Measurements from ENCODE around the gene IRAK1. TPM values are rescaled to one million over a fixed set of nuclear protein-coding genes. Genes with fewer than 3 reads are reported as not detected.
A peak's percentile ranks its signal among the peaks of the same experiment; 100 is the strongest.
"Not testable (repeated sequence)": the region's sequence is repeated elsewhere in the genome, so short reads cannot be mapped to it uniquely, and the experiment has no call there.

Gene IRAK1
- total and polyA plus RNA-seq, 9 donors: 20.7 to 62.8 (median 53.9) TPM

- H3K9me3 ChIP-seq (replicated peaks; ENCODE audit: control insufficient read depth, low read depth, low read length): no peaks in the 10 kb centered on the region
- no peak for DNase-seq
- no peak overlapping the region for H3K4me3 ChIP-seq (ENCODE audit: low read length)
- no peak overlapping the region for H3K27ac ChIP-seq (ENCODE audit: low read length)
- H3K36me3 ChIP-seq (ENCODE audit: control insufficient read depth, insufficient read depth, low read length): no peaks in the 10 kb centered on the region
- peaks cover 57% of the 10 kb centered on the region for H3K27me3 ChIP-seq (ENCODE audit: control insufficient read depth, insufficient read depth, low read length)
- peaks cover 6% of the 10 kb centered on the region for H3K4me1 ChIP-seq (ENCODE audit: control insufficient read depth, insufficient read depth, low read length)
- 86% methylated on average over 6 of the region's 12 CpGs for WGBS (ENCODE audit: insufficient coverage)
These were observed 31.2 kb downstream of the IRAK1 start for GRCh38 chrX:153988493-153988892.

DNA sequence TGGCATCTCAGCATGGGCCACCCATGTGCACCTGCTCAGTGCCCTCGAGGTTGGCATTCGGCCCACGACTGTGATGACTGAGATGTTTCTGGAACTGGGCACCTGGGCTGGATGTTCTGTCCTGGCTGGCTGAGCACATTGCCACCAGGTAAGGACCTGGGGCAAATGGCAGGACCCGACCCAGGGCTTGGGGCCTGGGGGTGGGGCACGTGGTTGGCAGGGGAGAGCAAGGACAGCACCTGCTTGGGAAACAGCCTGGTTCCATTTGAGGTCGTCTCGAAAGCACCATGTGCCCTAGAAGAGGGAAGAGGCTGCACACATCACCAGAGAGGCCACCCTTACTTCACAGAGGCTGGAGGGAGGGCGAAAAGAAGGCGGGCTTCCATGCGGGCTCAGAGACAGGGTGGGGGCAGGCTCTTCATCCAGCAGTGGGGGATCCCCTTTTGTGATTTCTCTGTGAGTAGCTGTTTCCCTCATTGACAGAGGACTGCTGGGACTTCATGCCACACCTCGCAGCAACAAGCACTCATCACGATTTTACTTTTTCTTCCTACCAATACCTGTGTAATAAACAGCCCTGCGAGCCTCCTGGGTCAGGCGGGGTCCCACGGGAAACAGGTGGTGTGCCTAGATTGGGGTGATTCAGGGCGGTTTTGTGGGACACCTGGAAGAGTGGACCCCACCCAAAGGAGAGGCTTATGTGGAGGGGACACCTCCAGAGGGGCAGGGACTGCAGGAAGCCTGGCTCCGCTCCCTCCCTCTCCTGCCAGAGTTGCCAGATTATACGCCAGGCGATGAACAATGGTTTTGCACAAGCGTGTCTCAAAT is 35.1 kb downstream of the IRAK1 start:
- Histone ChIP-seq H3K4me1 (ENCODE audit: control insufficient read depth, insufficient read depth, low read length) (peaks cover 6% of the 10 kb centered on the region), H3K27ac (ENCODE audit: low read length) (no peak overlapping the region)
- 81% methylated on average over 6 of the region's 20 CpGs for WGBS (ENCODE audit: insufficient coverage)

GRCh38 chrX:153983321-153983801 is 36.3 kb downstream of the IRAK1 start:
- peaks cover 6% of the 10 kb centered on the region for H3K4me1 ChIP-seq (ENCODE audit: control insufficient read depth, insufficient read depth, low read length)

More for the DNA sequence above, 35.1 kb downstream of the IRAK1 start:
- H3K9me3 ChIP-seq (replicated peaks; ENCODE audit: control insufficient read depth, low read depth, low read length): no peaks in the 10 kb centered on the region
- H3K4me3 ChIP-seq (ENCODE audit: low read length): no peak overlapping the region
- H3K36me3 ChIP-seq (ENCODE audit: control insufficient read depth, insufficient read depth, low read length): no peaks in the 10 kb centered on the region
- peaks cover 65% of the 10 kb centered on the region for H3K27me3 ChIP-seq (ENCODE audit: control insufficient read depth, insufficient read depth, low read length)
- DNase-seq: no peak

DNA sequence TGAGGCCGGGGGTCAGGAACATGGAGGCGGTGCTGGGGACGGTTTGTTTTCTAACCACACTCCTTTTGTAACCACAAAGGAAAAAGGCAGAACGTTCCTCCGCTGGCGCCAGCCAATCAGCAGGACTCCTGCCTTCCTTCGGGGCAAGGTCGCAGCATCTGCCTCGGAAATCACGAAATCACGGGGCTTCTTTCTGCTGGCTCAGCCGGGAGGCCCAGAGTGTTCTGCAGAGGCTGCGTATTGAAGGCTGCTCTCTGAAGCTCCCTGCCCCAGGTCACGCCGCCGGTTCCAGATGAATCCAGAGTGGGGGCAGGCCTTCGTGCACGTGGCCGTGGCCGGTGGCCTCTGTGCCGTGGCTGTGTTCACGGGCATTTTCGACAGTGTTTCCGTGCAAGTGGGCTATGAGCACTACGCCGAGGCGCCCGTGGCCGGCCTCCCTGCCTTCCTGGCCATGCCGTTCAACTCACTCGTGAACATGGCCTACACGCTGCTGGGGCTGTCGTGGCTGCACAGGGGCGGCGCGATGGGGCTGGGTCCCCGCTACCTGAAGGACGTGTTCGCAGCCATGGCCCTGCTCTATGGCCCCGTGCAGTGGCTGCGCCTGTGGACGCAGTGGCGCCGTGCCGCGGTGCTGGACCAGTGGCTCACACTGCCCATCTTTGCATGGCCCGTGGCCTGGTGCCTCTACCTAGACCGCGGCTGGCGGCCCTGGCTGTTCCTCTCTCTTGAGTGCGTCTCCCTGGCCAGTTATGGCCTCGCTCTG is 37.8 kb downstream of the IRAK1 start:
- DNase-seq: peak; percentile 73
- Histone ChIP-seq H3K36me3 (ENCODE audit: control insufficient read depth, insufficient read depth, low read length) (no peaks in the 10 kb centered on the region), H3K4me3 (ENCODE audit: low read length) (no peak overlapping the region), H3K27ac (ENCODE audit: low read length) (peak overlapping the region; percentile 59), H3K4me1 (ENCODE audit: control insufficient read depth, insufficient read depth, low read length) (peaks cover 6% of the 10 kb centered on the region), H3K27me3 (ENCODE audit: control insufficient read depth, insufficient read depth, low read length) (peaks cover 59% of the 10 kb centered on the region), H3K9me3 (replicated peaks; ENCODE audit: control insufficient read depth, low read depth, low read length) (no peaks in the 10 kb centered on the region)
- 75% methylated on average over 52 of the region's 52 CpGs for WGBS (ENCODE audit: insufficient coverage)

More at GRCh38 chrX:153983321-153983801, 36.3 kb downstream of the IRAK1 start:
- no peaks in the 10 kb centered on the region for H3K36me3 ChIP-seq (ENCODE audit: control insufficient read depth, insufficient read depth, low read length)
- no peak overlapping the region for H3K27ac ChIP-seq (ENCODE audit: low read length)
- no peaks in the 10 kb centered on the region for H3K9me3 ChIP-seq (replicated peaks; ENCODE audit: control insufficient read depth, low read depth, low read length)
- H3K27me3 ChIP-seq (ENCODE audit: control insufficient read depth, insufficient read depth, low read length): peaks cover 62% of the 10 kb centered on the region
- WGBS (ENCODE audit: insufficient coverage): 87% methylated on average over 8 of the region's 12 CpGs
- no peak overlapping the region for H3K4me3 ChIP-seq (ENCODE audit: low read length)
- no peak for DNase-seq

- Histone ChIP-seq H3K36me3 (ENCODE audit: control insufficient read depth, insufficient read depth, low read length) (no peaks in the 10 kb centered on the region), H3K27ac (ENCODE audit: low read length) (peak overlapping the region; percentile 59), H3K9me3 (replicated peaks; ENCODE audit: control insufficient read depth, low read depth, low read length) (no peaks in the 10 kb centered on the region), H3K4me1 (ENCODE audit: control insufficient read depth, insufficient read depth, low read length) (peaks cover 6% of the 10 kb centered on the region), H3K4me3 (ENCODE audit: low read length) (no peak overlapping the region), H3K27me3 (ENCODE audit: control insufficient read depth, insufficient read depth, low read length) (peaks cover 55% of the 10 kb centered on the region)
- 80% methylated on average over 1 of the region's 7 CpGs for WGBS (ENCODE audit: insufficient coverage)
- DNase-seq: no peak
These were observed 38.5 kb downstream of the IRAK1 start for GRCh38 chrX:153981231-153981630.

- H3K27ac ChIP-seq (ENCODE audit: low read length); H3K9me3 ChIP-seq (replicated peaks; ENCODE audit: control insufficient read depth, low read depth, low read length); H3K4me1 ChIP-seq (ENCODE audit: control insufficient read depth, insufficient read depth, low read length); H3K36me3 ChIP-seq (ENCODE audit: control insufficient read depth, insufficient read depth, low read length); DNase-seq; H3K4me3 ChIP-seq (ENCODE audit: low read length): not testable (repeated sequence)
- 92% methylated on average over 4 of the region's 10 CpGs for WGBS (ENCODE audit: insufficient coverage)
- H3K27me3 ChIP-seq (ENCODE audit: control insufficient read depth, insufficient read depth, low read length): peaks cover 55% of the 10 kb centered on the region
These were observed 39.3 kb downstream of the IRAK1 start for GRCh38 chrX:153980394-153980793.

DNA sequence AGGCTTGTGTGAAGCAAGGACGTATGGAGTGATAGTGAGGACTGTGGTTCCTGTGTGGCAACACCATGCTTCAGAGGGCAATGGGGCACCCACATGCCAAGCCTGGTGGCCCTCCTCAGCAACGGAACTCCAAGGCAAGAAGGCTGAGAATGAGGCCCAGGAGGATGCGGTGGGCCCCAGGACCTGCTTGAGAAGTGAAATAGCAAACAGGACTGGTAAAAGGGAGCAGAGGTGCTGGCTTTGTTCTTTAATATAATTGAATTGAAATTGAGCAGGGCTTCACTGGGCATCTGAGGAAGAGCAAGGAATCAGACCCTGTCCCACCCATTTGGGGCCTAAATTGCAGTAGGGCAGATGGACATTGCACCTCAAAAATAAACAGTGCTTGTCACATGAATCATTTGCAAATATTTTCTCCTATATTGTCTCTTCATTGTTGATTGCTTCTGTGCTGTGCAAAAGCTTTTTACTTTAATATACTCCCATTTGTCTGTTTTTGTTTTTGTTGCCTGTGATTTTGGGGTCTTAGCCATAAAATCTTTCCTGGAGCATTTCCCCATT is 44.9 kb downstream of the IRAK1 start:
- Histone ChIP-seq H3K4me1 (ENCODE audit: control insufficient read depth, insufficient read depth, low read length) (peaks cover 17% of the 10 kb centered on the region), H3K27ac (ENCODE audit: low read length) (no peak overlapping the region), H3K27me3 (ENCODE audit: control insufficient read depth, insufficient read depth, low read length) (peaks cover 16% of the 10 kb centered on the region), H3K36me3 (ENCODE audit: control insufficient read depth, insufficient read depth, low read length) (no peaks in the 10 kb centered on the region), H3K4me3 (ENCODE audit: low read length) (no peak overlapping the region), H3K9me3 (replicated peaks; ENCODE audit: control insufficient read depth, low read depth, low read length) (no peaks in the 10 kb centered on the region)
- no peak for DNase-seq
- 80% methylated on average over 3 of the region's 3 CpGs for WGBS (ENCODE audit: insufficient coverage)

GRCh38 chrX:153974003-153974725 is 45.5 kb downstream of the IRAK1 start:
- WGBS (ENCODE audit: insufficient coverage): 73% methylated on average over 14 of the region's 14 CpGs
- H3K9me3 ChIP-seq (replicated peaks; ENCODE audit: control insufficient read depth, low read depth, low read length): no peaks in the 10 kb centered on the region

GRCh38 chrX:153973127-153974002 is 46.3 kb downstream of the IRAK1 start:
- Histone ChIP-seq H3K27me3 (ENCODE audit: control insufficient read depth, insufficient read depth, low read length) (peaks cover 16% of the 10 kb centered on the region), H3K9me3 (replicated peaks; ENCODE audit: control insufficient read depth, low read depth, low read length) (no peaks in the 10 kb centered on the region), H3K27ac (ENCODE audit: low read length) (peak overlapping the region; percentile 92), H3K4me1 (ENCODE audit: control insufficient read depth, insufficient read depth, low read length) (peaks cover 32% of the 10 kb centered on the region), H3K4me3 (ENCODE audit: low read length) (peak overlapping the region; percentile 58), H3K36me3 (ENCODE audit: control insufficient read depth, insufficient read depth, low read length) (peaks cover 2% of the 10 kb centered on the region)
- 74% methylated on average over 3 of the region's 20 CpGs for WGBS (ENCODE audit: insufficient coverage)
- DNase-seq: peak; percentile 31

More at GRCh38 chrX:153974003-153974725, 45.5 kb downstream of the IRAK1 start:
- H3K27ac ChIP-seq (ENCODE audit: low read length): peak overlapping the region; percentile 92
- no peak overlapping the region for H3K4me3 ChIP-seq (ENCODE audit: low read length)
- H3K27me3 ChIP-seq (ENCODE audit: control insufficient read depth, insufficient read depth, low read length): peaks cover 17% of the 10 kb centered on the region
- H3K4me1 ChIP-seq (ENCODE audit: control insufficient read depth, insufficient read depth, low read length): peaks cover 24% of the 10 kb centered on the region
- no peaks in the 10 kb centered on the region for H3K36me3 ChIP-seq (ENCODE audit: control insufficient read depth, insufficient read depth, low read length)
- peak; percentile 33 for DNase-seq

Measured in muscle of leg (tissue), 11 donors.